ENCODE results near the gene CEACAM3.
"Not testable (repeated sequence)": the region's sequence is repeated elsewhere in the genome, so short reads cannot be mapped to it uniquely, and the experiment has no call there.

CEACAM3 gene

DNA sequence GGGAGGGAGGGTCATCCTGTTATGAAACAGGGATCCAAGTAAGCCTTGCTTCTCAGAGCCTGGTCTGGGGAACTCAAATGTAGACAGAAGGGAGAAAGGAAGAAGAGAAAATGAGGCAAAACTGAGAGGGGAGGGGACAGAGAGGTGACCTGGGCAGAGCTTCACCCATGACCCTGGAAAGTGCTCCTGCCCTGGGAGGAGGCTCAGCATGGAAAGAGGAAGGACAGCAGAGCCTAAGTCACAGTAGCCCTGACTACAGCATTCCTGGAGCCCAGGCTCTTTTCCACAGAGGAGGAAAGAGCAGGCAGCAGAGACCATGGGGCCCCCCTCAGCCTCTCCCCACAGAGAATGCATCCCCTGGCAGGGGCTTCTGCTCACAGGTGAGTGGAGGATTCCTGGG lies at the start of gene CEACAM3:
Gene CEACAM3 (plus strand): TSS at position 226 of the 400 bp plus-strand sequence. CDS start 91 bp downstream, at position 317.
- no peak for DNase-seq (ENCODE audit: low read depth in 2 of 2)

DNA sequence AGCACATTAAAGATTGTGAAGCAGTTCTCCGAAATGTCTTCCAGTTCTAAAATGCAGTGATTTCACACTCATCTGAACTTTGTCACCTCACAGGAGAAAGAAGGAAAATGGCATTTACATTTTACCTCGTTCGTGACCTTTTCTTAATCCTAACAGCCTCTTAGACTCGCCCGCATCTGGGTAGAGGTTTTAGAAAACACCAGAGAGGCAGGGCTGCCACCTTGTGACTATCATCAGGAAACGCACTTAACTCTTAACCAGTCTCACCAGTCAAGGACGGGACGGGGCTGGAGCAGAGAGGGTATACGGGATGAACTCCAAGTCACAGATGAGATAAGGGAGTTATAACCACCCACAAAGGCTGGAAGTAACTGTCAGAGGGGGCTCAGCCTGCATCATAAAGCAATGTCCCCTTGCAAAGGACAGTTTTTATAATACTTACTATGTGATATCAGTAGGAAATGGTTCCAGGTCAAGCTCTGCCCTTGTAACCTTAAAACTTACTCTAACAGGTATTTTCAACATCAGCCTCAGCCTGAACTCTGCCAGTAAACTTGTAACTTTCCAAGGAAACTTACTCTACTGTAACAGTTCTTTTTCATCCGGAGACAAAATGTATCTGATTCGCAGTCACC lies 49.7 kb upstream of the CEACAM3 start:
- DNase-seq (ENCODE audit: low read depth in 2 of 2): no peak

DNA sequence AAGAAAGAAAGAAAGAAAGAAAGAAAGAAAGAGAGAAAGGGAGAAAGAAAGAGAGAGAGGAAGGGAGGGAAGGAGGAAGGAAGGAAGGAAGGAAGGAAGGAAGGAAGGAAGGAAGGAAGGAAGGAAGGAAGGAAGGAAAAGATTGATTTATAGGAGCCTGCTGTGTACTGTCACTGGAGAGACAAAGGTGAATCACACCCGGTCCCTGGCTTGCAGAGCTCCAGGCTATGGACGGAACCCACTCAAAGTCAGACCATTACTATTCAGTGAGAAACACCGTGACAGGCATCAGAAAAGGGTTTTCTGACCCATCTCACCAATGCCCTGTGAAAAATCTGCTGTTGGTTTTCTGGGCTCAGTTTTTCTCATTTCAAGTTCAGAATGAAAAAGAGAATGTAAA lies 48.4 kb upstream of the CEACAM3 start:
- no peak for DNase-seq (ENCODE audit: low read depth in 2 of 2)

DNA sequence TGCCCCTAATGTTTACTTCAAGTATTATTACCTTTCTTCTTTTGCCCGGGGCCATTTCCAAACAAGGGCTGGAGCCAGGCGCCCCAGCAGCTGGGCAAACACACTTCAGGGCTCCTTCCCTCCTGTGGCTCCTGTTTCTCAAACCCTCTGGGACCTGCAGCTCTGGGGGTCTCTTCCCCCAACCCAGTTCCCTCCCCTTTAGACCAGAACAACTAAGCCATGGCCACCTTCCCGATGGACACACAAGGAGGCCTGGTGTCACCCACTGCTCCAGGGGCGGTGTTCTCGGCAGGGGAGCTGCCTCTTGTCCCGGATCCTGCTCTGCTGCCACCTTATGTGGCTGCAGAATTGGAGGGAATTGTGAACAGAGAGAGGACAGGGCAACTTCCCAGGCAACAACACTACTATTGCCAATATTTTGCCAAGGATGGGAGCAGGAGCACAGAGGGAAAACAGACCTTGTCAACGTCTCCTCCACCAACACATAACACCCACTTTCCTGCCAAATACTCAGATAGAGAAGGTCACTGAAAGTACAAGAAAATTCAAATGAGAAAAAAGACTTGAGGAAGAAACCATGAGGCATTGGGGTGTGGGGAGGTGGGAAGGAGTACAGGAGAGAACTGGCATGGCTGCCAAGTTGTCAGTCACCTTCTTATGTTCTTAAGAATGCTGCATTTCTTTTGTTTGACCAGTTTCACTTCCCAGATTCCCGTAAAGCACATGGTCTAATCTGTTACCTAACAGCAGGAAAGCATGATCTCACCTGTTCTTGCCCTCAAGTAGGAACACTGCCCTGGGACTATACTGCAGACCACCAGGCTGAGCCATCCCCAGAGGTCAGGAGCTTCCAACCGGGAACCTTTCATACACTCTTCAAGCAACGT lies 45.9 kb upstream of the CEACAM3 start:
- DNase-seq (ENCODE audit: low read depth in 2 of 2): not testable (repeated sequence)

DNA sequence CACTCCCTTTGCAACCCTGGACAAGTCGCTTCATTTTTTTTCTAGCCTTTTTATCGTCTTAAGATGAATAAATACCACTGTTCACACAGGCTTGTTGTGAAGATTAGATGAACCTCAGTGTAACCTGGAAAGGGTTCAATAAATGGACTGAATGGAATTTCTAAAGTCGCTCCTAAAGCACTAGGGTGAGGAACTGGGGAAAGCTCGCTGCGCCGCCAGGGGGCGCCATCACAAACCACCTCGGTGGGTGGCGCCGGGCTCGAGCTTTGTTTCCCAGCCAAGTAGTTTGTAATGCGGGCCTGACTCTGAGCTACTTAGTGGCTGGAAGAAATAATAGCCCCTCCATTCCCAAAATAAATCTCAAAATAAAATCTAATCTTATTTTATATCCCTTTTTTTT lies 43.2 kb upstream of the CEACAM3 start:
- no peak for DNase-seq (ENCODE audit: low read depth in 2 of 2)

DNA sequence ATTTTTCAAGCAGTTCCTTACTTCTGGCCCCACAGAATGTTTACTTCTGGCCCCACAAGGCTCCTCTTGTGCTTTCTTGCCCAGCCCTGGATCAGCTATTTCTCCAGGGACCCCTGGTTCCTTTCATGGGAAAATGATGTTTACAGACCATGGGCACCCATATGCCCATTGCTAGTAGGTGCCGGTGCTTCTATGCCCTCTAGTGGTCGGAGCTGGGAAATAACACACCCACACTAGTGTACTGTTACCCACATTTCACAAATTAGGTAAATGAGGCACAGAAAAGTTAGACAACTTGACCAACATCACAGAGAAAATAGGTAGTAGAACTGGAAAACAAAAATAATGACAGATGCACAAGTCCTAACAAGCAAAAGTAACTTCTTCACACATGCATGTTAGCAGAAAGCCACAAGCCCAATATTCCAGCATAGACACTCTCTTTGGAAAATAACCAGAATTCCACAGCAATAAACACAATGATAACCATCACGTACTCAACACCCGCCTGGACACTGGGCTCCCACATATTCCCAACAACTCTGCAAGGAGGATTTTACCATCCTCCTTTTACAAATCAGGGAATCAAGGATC lies 42.4 kb upstream of the CEACAM3 start:
- peak in 1 of 2 experiments; percentile 2 for DNase-seq (ENCODE audit: low read depth in 2 of 2)

DNA sequence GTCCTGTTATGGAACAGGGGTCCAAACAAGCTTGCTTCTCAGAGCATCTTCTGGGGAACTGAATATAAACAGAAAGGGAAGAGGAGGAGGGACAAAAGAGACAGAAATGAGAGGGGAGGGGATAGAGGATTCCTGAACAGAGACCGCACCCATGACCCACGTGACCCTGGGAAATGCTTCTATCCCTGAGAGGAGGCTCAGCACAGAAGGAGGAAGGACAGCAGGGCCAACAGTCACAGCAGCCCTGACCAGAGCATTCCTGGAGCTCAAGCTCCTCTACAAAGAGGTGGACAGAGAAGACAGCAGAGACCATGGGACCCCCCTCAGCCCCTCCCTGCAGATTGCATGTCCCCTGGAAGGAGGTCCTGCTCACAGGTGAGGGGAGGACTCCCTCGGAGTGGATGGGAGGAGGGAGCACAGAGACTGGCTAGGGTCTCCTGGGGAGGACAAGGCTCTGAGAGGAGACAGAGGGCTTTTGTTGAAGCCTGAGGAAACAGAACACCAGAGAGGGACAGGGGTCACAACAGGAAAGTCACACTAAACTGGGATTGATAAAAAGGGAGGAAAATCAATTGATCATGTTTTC lies 41.0 kb upstream of the CEACAM3 start, which contains the start of gene CEACAM6:
Gene CEACAM6 (plus strand): TSS at position 203 of the 586 bp plus-strand sequence. CDS start 109 bp downstream, at position 312.
- no peak for DNase-seq (ENCODE audit: low read depth in 2 of 2)

DNA sequence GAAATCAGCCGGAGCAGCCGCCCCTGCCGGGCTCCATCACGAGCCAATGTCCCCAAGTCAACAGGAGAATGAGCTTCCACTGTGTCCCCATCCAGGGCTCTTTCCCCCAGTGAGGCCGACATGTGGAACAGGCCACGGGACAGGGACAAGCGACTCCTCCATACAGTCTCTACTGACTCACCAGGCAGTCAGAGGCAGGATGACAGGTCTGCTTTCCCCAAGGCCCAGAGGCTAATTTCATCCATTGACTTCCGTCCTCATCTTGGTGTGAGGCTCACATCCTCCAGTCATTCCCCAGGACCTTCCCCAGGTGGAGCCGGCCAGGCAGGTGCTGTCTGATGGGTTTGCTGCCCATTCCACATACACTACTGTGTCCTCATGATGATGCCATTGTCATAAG lies 37.5 kb upstream of the CEACAM3 start:
- no peak for DNase-seq (ENCODE audit: low read depth in 2 of 2)

DNA sequence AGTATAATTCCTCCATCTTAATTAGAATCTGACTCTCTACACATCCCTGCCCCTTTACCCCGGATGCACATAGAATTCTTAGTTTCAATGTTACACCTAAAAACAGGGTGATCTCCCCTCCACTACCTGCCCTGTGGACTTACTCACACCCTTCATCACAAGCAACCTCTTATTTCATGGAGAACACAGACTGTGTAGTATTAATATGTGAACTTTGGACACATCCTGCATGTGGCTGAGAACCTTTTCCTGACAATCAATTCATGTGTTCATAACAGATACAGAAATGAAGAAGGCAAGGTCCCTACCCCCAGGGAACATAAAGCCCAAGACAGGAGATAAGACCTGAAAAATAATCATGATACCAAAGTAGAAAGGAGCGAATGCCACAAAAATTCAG lies 29.3 kb upstream of the CEACAM3 start:
- no peak for DNase-seq (ENCODE audit: low read depth in 2 of 2)

DNA sequence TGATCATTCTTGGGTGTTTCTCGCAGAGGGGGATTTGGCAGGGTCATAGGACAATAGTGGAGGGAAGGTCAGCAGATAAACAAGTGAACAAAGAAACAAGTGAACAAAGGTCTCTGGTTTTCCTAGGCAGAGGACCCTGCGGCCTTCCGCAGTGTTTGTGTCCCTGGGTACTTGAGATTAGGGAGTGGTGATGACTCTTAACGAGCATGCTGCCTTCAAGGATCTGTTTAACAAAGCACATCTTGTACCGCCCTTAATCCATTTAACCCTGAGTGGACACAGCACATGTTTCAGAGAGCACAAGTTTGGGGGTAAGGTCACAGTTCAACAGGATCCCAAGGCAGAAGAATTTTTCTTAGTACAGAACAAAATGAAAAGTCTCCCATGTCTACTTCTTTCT lies 28.3 kb upstream of the CEACAM3 start:
- DNase-seq (ENCODE audit: low read depth in 2 of 2): not testable (repeated sequence)

DNA sequence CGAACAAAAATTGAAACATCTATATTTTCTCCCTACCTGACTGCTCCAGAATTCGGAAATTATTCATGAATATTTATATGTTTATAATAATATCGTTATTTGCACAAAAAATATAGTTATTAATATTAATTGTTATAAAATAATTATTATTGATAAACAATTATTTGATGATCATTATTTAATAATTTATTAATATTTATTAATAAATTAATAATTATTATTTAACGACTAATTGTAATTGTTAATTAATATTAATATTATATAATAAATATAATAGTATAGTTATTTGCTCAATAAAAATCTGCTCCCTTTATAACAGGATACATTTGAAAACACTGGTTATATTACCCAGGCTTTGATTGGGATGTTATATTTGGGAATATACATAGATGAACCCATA lies 26.8 kb upstream of the CEACAM3 start:
- DNase-seq (ENCODE audit: low read depth in 2 of 2): no peak

DNA sequence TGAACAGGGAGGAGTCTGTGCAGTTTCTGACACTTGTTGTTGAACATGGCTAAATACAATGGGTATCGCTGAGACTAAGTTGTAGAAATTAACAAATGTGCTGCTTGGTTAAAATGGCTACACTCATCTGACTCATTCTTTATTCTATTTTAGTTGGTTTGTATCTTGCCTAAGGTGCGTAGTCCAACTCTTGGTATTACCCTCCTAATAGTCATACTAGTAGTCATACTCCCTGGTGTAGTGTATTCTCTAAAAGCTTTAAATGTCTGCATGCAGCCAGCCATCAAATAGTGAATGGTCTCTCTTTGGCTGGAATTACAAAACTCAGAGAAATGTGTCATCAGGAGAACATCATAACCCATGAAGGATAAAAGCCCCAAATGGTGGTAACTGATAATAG lies 25.0 kb upstream of the CEACAM3 start:
- DNase-seq (ENCODE audit: low read depth in 2 of 2): no peak

DNA sequence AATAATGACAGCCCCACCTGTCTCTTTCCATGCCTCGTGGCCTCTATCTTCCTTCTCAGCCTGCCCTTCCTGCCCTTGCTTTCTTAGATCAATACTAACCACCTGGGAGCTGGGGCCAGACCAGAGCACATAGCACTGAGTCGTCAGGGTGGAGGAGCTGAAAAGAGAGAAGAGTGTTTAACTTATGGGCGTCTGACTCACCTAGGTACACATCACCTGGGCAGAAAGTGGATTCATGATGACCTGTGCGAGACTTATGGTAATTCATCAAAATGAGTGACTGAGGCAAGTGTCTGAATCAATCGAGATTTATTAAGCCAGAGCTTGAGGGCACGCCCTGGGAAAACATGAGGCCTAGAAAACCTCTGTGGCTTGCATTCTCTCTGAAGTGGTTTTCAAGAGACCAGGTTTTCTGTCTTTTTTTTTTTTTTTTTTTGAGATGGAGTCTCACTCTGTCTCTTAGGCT lies 21.8 kb upstream of the CEACAM3 start:
- no peak for DNase-seq (ENCODE audit: low read depth in 2 of 2)

DNA sequence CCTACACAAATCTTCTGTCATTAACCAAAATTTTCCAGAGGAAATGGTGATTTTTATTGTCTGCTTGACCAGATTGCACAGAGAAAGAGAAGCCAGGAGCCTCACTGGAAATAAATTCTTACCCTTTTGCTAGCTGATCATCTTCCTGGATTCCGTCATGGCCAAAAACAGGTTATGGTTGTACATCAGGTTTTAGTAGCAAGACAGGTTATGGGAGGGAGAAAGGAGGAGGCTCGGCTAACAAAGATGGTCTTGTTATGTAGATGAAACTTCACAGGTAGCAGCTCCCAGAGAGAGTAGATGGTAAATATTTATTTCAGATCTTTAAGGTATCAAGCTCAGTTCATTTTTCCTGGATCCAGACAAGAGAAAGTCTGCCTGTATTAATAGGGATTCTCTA lies 19.7 kb upstream of the CEACAM3 start:
- DNase-seq (ENCODE audit: low read depth in 2 of 2): no peak

DNA sequence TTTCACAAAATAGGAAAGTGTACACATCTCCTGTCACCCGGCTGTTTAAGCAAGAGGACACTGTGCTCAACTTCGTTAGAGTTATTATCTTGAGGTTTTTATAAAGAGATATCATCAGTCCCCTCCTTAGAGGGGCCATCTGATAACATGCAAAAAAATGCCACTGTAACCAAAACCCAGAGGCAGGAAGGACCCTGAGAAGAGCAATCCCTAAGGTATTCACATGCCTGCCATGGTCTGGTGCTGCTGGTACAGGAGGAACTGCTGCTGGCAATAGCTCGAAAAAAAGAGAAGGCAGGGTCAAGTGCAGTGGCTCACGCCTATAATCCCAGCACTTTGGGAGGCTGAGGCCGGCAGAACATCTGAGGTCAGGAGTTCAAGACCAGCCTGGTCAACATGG lies 12.8 kb upstream of the CEACAM3 start:
- no peak for DNase-seq (ENCODE audit: low read depth in 2 of 2)

DNA sequence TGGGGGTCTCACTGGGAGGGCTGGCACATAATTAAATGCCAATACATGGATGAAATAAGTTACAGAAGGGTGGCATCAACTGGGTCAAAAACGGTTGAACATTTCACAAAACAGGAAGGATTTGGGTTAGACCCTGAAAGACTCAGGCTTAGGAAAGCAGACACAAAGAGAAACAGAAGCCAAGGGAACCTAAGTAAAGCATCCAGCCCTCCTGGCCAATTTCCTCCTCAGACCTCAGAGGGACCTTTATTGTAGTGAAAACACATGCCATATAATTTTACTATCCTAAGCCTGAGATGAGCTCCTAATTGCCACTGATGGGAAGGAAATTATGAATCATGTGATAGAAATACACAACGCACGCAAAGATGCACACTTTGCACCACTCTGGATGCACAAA lies 12.1 kb upstream of the CEACAM3 start:
- DNase-seq (ENCODE audit: low read depth in 2 of 2): no peak

DNA sequence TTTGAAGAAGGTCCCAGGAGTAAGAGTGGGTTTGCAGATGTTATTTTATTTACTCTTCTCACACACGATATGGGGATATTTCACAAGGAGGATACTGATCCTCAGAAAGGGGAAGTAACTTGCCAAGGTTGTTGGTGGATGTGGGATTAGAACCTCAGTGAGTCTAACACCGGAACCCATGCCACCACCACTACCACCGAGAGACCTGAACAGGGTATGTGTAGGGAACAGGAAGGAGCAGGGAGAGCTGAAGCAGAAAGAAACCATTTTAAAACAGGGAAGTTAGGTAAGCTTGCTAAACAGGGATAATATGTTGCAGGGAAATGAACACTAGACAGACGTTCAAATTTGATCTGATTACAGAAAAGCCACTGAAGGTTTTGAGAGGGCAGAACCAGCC lies 11.6 kb upstream of the CEACAM3 start:
- no peak for DNase-seq (ENCODE audit: low read depth in 2 of 2)

DNA sequence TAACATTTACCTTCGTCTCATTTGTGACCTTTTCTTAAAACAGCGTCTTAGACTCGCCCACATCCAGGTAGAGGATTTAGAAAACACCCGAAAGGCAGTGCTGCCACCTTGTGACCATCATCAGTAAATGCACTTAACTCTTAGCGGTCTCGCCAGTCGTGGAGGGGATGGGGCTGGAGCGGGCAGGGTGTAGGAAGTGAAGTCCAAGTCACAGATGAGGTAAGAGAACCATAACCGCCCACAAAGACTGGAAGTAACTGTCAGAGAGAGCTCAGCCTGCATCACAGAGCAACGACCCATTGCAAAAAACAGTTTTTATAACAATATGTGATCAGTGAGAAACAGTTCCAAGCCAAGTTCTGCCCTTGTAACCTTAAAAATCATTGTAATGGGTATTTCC lies 10.7 kb upstream of the CEACAM3 start:
- peak; percentile 13 to 20 for DNase-seq (ENCODE audit: low read depth in 2 of 2)

DNA sequence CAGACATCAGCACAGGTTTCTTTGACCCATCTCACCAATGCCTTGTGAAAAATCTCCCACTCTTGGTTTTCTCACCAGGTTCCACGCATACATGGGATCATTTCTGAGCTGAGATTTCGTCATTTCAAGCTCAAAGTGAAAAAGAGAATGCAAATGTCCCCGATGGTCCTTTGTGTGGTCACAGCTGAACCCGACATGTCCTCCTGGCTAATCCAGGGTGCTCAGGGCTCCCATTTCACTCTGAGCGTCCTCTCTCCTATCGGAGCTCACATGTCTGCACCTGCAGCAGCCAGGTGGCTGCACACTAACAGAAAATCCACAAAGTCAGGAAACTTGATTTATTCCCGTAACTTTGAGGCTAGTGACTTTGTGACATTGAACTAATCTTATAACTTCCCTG lies 9.3 kb upstream of the CEACAM3 start:
- DNase-seq (ENCODE audit: low read depth in 2 of 2): no peak

DNA sequence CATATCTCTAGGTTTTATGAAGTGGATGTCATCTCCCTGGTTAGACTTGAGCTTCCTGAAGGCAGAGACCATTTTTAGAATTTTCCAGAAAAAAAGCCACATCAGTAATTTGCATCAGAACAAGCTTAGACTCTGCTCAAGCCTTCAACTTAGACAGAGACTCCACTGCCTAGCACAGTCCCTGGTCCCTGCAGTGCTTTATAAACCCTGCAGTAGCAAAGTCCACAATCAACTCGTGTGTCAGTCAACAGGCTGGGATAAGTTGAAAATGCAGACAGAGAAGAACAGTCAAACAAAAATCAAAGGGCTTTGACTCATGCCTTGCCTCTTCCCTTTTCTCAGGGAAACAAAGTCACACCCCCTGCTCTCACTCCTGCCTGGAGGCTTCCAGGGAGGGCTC lies 7.9 kb upstream of the CEACAM3 start:
- not testable (repeated sequence) for DNase-seq (ENCODE audit: low read depth in 2 of 2)

DNA sequence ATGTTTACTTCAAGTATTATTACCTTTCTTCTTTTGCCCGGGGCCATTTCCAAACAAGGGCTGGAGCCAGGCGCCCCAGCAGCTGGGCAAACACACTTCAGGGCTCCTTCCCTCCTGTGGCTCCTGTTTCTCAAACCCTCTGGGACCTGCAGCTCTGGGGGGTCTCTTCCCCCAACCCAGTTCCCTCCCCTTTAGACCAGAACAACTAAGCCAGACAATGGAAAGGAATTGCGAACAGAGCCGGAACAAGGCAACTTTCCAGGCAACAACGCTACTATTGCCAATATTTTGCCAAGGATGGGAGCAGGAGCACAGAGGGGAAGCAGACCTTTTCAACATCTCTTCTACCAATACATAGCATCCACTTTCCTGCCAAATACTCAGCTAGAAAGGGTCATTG lies 7.3 kb upstream of the CEACAM3 start:
- DNase-seq (ENCODE audit: low read depth in 2 of 2): not testable (repeated sequence)

All from fibroblast of skin of left quadriceps (primary cell).